GDM1 (cell line): Measurements from ENCODE around the gene ACOXL.

Experiments
- DNase-seq: peaks from one replicate; lab custom pipeline; 2025; lab: John Stamatoyannopoulos, UW

Gene ACOXL

DNA sequence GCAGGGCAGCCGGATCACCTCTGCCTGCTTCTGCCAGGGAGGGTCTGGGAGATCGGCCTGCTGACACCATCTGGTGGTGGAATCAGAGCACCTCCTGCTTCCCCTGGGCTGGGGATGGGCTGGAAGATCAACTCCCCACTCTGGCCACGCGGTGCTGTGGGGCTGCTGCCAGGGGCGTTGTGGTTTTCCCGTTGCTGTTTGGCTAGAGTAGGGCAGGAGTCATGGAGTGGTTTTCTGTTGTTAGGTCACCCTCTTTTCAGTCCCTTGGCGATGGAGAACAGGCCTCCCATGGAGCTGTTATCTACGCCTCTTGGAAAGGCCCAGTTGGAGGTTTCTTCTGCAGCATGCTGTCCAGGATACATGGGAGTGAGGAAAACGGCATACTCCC is 403.5 kb downstream of the ACOXL start:
- DNase-seq, result peak; percentile 34

DNA sequence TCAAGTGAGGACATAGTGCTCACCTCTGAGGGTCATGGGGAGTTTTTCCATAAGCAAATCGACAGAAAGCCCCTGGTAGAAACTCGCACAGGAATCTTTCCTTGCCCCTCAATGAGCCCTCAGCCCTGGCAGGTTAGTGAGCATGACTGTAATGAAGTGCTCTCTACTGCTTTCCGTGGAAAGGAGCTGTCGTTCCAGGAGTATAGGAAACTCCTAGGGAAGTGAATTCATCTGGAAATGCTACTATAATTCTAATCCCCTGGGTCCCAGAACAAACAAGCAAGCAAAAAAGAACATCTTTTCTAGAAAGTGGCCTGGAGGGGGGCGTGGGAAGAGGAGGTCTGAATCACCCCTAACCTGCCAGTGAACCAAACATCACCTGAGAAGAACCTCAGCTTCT is 406.5 kb downstream of the ACOXL start:
- no peak for DNase-seq

DNA sequence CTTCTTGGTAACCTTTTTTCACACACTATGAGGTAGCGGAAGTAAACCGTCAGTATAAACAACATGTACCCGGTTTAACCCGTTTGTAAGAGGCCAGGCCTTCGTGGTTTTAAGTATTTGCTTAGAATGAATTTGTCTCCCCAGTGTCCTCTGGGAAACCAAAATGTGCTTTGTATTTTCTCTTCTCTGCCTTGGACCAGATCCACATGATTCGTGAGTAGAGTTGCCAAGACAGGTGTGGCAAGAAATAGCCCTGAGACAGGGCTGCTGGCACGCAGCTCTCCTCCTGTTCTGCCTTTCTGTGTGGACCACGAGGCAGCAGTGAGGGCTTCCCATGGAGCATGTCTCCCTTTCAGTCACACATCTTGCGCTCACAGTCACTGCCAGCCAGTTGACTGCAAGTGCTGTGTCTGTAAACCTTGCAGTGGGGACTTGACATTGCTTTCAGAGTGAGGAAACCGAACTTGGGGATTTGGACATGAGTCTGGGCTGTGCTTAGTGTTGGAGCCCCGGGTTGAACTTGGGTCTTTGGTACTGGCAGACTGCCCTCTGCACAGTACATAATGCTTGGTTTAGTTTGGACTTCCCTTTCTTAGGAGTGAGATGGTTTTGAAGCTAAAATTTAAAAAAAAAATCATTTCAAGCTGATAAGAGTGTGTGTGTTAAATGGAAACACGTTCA is 407.4 kb downstream of the ACOXL start:
- DNase-seq, result no peak

DNA sequence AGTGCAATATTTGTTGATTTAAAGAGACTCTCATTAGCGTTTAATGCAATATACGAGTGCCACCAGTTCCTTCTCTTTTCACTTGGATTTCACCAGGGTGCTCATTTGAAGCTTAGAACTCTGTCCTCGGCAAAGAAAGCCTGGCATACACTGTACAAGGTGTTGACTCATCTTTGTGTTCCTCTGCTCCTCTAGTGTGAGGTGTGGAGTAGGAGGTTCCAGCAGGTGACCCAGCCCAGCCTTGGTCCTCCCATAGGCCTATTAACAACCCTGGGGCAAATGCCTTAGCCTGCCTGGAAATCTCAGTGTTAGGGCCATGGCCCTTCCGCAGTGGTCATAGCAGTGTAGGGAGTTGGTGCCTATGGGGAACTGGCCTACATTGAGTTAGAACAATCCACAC is 408.4 kb downstream of the ACOXL start:
- DNase-seq, result no peak

DNA sequence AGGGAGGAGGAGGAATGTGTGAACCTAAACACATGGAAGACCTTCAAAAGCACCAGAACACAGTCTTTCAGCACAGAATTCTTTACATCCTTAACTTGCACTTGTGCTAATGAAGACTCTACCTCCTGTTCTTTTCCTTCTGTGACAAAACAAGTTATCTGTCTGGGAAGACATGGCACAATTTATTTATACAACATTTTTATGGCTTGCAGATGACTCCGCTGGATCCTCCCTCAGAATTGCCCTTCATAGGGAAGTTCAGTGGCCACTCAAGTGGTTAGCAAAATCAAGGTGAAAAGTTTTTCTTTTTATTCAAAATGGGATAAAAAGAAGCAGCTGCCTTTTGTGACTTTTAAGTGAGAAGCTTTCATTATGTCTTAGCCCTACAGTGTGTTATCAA is 409.7 kb downstream of the ACOXL start:
- no peak for DNase-seq

DNA sequence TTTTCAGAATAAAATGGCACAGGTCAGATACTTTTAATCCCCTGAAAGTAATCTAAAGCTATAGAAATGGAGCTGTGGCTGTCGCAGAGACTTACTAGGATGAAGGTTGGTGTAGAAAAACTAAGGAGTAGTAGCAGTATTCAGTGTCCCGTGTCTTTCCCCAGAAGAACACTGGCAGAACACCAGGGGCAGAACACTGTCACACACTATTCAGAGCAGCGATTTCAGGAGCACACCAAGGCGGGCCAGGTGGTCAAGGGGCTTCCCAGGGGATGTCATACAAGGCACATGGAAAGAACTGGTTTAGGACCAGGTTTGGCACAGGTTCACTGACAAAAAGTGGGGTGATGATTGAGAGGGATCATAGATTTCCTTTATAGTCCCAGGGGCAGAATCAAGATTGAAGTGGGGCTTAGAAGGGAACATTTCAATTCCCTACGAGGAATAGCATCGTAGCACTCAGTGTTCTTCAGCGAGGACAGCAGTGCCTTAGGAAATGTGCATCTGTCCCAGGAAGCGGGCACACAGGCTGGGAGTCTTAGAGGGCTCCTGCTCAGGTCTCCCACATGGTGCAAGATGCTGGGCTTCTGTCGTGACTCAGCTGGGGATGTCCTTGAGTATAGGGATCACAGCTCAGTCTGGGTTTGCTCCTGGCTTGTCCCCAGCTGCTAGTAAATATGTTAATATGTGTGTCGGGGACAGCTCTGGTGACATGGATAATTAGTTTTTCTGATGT is 410.9 kb downstream of the ACOXL start:
- DNase-seq, result no peak

DNA sequence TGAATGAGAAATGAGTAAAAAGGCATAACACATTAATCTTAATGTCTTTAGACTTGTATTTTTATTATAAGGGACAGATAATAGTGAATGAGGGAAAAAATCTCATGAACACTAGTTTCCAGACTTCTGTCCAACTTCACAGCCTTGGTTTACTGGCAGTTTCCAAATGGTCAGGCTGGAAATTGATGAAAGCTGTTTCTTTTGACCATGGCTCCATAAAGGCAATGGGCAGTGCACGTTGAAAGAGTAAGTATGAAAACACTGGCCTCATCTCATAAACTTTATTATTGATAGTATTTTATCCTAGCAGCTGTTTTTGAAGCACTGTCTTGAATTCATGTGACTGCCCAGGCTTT is 411.4 kb downstream of the ACOXL start:
- no peak for DNase-seq

DNA sequence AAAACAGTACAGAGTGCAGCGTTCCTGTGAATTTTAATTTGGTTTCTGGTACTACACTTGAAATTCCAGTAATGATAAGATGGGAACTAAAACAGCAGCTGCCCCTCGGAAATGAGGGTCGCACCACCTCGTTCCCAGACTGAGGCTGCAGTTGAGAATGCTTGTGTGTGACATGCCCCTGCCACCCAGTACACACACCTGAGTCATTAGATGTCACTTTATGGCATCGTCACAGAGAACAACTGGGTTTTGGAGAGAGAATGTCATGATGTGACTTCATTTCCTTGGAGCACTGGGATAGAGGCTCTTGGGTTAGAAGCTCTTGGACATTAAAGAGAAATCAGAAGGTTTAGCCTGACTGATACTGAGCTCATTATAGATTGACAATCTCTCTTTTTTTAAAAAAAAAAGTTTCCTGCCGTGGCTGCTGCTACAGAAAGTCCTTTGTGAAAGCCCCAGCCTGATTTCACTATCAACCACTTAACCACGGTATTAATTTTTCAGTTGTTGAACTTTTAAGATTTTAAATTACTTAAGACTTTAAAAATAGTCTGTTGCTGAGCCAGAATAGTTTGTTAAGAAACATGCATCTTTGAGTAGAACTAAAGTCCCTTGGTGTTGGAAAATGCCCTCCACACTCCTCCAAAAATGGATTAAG is 412.9 kb downstream of the ACOXL start:
- DNase-seq, result no peak

DNA sequence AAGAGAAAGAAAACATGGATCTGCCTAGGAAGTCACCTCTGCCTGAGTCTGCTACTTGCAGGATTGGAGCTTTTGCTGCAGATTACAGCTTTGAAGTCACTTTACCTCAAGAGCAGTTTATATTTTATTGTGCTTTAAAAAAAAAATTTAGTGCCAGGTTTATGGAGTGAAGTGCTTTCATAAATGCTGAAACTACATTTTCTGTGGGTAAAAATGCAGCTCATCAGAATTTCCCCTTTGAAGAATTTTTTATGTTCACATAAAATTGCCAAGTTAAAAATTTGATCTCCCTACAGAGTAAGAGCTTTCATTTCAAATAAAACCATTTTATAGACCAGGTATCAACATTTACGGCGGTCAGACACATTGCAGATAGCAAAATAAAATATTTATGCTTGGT is 413.6 kb downstream of the ACOXL start:
- no peak for DNase-seq

DNA sequence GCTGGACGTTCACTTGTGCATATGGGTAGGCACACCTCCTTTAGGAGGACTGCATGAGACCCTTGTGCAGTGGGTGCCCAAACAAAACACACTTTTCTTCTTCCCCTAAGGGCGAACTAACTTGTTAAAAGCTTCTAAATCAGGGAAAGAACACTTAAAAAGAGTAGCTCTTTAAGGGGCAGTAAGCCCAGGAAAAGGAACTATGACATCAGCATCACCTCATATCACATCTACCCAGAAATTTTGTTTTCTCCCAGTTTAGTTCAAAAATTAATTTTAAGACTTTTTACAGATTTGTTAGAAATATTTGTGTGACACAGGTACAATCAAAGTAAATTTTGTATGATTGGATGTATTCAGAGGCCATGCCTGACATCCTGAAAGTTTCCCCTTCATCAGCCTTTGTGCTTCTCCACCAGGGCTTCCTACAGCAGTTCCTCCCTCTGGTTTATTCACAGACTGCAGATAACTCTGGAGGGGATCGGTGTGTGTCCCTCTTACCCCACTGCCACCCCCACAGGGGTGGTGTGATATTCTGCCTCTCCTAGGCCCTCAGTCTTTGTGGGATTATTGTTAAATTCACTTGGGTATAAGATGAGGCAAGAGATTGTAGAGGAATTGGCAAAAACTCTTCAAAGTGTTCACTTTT is 416.0 kb downstream of the ACOXL start:
- DNase-seq, result no peak

DNA sequence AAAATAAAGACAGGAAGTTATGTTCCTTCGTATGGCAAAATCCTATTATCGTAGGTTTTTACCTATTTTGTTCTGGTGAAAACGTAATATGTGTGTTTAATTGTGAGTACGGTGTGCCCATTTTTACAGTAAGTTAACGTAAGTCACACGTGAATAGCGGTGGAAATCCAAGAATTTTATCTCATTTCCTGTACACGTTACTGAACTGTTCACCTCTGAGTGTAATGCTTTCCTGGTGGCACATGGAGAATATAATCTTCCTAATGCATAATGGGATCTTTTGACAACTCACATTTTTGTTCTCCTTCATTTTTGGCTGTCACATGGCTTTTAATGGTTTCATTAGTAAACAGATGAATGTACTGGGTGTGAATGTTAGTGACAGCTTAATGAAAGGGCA is 416.6 kb downstream of the ACOXL start:
- no peak for DNase-seq

DNA sequence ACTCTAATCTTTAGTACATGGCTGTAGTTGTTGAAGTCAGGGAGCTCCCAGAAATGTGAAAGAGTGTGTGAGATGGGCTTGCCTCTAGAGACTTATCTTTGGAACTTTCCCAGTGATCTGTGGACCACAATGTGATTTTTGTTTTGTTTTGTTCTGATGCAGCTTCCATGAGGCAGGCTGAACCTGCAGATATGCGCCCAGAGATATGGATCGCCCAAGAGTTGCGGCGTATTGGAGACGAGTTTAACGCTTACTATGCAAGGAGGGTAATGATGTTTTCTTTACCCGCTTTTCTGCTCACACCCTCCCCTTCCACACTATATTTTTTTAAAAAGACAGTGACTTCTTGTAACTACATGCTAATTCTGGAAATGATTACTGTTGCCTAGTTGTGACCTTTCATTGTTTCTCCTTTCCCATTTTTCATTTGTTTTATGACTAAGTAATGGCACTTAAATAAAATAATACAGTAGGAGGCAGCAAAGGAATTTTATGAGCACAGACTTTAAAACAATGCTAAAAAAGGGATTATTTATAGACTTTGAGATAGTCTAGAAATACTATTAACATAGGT is 417.6 kb downstream of the ACOXL start:
- no peak for DNase-seq

DNA sequence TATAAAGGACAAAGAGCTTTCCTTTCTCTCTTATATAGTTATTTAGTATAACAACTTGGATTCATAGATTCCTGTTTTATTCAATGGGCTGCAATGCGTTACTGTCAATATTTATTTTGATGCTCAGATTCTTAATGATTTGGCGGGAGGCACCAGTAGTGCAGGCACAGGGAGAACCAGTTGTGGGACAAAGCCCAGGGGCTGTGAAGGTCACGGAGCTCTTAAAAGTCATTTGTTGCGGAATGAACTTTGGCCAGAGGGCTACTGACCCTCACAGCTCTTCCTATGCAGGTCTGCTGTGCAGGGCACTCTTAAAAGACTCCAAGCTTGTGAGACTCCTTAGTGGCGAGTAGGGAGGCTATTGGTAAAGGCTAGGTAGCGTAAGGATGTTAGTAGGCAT is 422.4 kb downstream of the ACOXL start:
- DNase-seq, result no peak

DNA sequence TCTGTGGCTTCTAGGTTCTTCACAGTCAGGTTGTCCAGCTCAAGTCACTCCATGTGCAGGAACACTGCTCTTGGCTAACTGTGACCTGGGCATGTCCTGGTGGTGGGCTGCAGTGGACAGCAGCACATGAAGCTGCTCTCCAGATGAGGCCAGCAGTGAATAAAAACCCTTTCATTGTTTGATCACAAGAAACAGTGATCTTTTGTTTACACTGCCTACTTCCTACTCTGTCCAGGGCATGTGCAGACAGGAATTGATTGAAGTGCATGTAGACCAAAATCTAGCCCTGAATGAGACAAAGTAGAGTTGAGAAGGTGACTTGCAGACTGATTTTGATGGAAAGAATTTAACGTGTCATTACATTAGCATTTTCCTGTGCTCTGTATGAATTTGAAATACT is 423.2 kb downstream of the ACOXL start:
- DNase-seq, result no peak

DNA sequence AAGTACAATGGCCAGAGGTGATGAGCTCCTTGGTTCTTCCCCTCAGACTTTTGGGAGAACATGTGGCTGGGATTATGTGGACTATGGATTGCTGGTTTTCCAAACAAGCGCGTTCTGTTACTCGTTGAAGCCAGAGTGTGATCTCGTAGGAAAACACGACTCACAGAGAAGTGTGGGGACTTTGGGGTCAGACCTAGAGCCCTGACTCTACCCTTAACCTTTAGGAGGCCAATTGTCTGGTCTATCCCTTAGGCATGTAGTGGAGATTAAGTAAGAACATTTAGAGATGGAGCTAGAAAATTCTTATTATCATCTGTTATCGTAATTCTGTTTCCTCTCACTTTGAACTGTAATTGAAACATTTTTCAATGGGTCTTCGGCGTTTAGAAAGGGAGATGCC is 424.2 kb downstream of the ACOXL start:
- no peak for DNase-seq

DNA sequence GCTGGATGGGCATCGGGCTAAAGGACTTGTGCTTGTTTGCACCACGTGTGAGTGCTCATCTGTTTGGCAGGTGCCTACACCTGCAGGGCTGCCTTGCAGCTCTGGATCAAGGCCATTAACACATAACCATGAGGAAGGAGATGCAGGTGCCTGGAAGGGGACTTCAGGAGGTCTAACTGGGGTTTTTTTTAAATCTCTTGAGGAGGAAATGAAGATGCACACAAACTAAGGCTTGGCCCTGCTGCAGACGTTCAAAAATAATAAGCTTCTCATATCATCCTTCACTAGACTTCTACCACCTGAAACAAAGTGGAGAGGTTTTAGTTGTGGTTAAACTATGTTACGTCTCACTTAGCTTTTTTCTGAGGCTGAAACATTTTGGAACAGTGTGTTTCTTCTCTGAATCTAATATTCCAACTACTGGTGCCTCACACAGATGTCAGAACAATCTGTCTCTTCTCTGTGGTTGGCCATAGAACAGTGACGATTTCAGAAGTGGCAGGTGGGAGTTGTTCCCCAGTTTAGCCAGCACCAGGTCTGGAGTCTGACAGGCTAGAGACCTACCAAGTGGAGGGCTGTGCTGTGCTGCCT is 424.8 kb downstream of the ACOXL start:
- DNase-seq, result no peak

DNA sequence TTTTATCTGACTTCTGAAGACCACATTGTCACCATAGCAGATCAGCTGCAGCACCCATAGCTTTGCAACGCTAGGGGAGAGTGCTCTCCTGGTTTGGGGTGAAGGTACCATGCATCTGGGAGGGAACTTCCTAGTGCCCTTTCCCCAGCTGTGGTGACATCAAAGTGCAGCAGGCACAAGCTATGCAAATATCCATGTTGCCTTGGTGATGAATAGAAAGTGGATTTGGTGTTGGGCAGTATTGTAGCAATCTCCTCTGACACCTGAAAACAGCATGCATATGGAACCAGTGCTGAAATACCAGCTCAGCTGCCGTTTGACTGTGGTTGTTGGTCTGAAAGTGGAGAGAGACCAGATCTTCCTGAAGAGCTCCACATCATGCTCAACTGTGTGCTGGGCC is 425.4 kb downstream of the ACOXL start:
- no peak for DNase-seq

DNA sequence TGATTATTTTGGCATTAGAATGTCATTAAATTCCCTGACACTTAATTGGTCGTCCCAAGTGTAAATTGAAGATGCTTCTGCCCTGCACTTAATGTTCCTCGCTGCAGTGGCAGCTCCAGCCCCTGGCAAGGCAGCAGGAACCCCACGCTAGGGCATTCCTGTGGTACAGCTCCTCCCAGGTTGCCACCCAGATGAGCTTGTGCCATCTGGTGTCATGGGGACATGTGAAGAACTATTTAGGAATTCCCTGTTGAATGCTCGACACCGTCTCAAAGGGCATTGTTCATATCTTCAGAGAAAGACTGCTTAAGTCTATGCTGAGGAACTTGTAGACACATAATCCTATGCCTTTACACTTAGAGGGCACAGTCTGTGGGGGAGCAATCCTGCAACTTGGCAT is 427.3 kb downstream of the ACOXL start:
- no peak for DNase-seq

DNA sequence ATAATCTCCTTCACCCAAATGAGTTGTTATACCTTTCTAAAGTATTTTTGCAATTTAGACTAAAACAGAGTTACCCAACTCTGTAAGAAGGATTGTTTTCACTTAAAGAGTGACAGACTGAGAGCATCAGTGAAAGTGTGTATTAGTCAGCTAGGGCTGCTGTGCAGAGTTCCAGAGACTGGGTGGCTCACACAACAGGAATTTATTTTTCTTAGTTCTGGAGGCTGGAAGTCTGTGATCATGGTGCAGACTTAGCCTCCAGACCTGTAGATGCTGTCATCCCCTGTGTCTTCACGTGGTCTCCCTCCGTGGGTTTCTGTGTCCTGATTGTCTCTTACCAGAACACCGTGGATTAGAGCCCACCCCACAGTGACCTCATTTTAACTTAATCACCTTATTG is 428.4 kb downstream of the ACOXL start:
- no peak for DNase-seq

DNA sequence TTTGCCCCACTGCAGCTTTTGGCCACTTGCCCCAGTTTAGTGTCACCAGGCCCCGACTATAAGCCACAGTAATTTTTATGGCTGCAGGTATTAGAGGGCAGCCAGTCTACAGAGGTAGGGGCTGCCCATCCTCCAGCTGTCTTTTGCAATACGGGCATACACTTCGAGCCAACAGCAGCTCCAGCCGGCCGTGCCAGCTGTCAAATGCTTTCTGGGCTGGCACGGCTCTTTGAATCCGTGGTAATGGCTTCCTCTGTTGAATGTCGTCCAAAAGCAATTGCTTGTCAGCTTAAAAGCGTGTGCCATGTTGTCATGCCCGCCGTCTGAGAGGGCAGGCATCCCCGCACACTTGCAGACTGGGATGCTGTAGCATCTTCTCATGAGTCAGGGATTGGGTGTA is 429.6 kb downstream of the ACOXL start:
- no peak for DNase-seq

DNA sequence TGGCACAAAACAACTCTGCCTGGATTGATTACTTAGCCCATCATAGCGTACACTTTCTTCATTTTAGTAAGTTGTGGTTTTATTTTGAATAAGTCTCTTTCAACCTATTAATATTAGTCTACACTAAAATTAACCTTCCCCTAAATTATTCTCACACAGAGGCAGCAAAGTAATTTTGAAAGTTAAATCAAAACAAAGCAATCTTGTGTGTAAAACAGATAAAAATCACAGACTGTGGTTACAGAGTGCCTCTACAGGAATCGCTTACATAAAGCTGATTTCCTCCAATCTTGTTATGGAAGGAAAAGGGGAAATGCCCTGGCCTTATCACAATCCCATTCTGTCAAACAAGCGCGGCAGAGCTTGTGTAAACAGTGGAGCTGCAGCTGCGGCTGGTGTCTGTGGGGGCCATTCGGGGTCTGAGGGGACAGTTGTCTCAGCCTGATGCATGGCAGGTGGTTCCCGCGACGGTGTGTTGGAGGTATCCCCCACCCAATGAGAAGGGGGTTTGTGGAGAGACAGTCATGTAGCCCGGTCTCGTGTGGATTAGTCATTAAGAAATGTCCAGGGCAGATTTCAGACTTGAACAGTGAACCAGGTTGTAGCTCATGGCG is 430.5 kb downstream of the ACOXL start:
- no peak for DNase-seq

DNA sequence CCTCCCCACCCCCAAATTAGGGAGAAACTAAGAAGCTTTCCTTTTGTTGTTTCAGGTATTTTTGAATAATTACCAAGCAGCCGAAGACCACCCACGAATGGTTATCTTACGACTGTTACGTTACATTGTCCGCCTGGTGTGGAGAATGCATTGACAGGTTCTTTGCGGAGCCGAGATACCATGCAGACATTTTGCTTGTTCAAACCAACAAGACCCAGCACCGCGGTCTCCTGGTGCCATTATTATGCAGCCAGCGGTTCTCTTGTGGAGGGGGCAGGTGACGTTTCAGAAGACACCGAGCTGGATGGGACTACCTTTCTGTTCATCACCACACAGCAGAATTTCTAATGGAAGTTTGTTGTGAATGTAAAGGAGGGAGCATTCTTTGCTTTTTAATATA is 431.7 kb downstream of the ACOXL start:
- DNase-seq, result no peak
